ENCODE data around the gene GPNMB. TPM values are rescaled to one million over a fixed set of nuclear protein-coding genes. Genes with fewer than 3 reads are reported as not detected.
A peak's percentile ranks its signal among the peaks of the same experiment; 100 is the strongest.

GPNMB gene
- total RNA-seq, 4 donors from 2014 or later: 91.3 to 294 (median 143) TPM

GRCh38 chr7:23238983-23239652 lies 7.5 kb upstream of the GPNMB start:
- DNase-seq (ENCODE audit: low spot score) (no peak), ATAC-seq (ENCODE audit: low FRiP score) (no peak)

GRCh38 chr7:23239698-23240097 lies 6.9 kb upstream of the GPNMB start:
- no peak for TF ChIP-seq CTCF (IDR thresholded peaks at IDR 0.05)
- no peak for ATAC-seq (ENCODE audit: low FRiP score)

More at GRCh38 chr7:23238983-23239652, 7.5 kb upstream of the GPNMB start:
- TF ChIP-seq CTCF (IDR thresholded peaks at IDR 0.05): no peak

GRCh38 chr7:23242321-23242720 lies 4.3 kb upstream of the GPNMB start:
- no peak for TF ChIP-seq CTCF (IDR thresholded peaks at IDR 0.05)
- ATAC-seq (ENCODE audit: low FRiP score) (no peak), DNase-seq (ENCODE audit: low spot score) (no peak)

More at GRCh38 chr7:23239698-23240097, 6.9 kb upstream of the GPNMB start:
- no peak for DNase-seq (ENCODE audit: low spot score)

GRCh38 chr7:23242935-23243334 lies 3.6 kb upstream of the GPNMB start:
- ATAC-seq (ENCODE audit: low FRiP score) (no peak), DNase-seq (ENCODE audit: low spot score) (no peak)
- no peak for TF ChIP-seq CTCF (IDR thresholded peaks at IDR 0.05)

- no peak for TF ChIP-seq CTCF (IDR thresholded peaks at IDR 0.05)
- peak; percentile 31 for ATAC-seq (ENCODE audit: low FRiP score)
- DNase-seq (ENCODE audit: low spot score): no peak
Measured at GRCh38 chr7:23247046-23247602, 549 bp downstream of the GPNMB start.

GRCh38 chr7:23247603-23248335 lies 1.2 kb downstream of the GPNMB start:
- DNase-seq (ENCODE audit: low spot score) (no peak), ATAC-seq (ENCODE audit: low FRiP score) (peak; percentile 71)
- no peak for TF ChIP-seq CTCF (IDR thresholded peaks at IDR 0.05)

Measured in omental fat pad (tissue), 4 donors.